ENCODE measurements around the gene SFMBT1. TPM values are rescaled to one million over a fixed set of nuclear protein-coding genes. Genes with fewer than 3 reads are reported as not detected.
A peak's percentile ranks its signal among the peaks of the same experiment; 100 is the strongest.

The SFMBT1 gene
- total and polyA plus RNA-seq, 2 of the 8 experiments (the other 6 are each of a cell fraction or from before 2014, with no cell fraction given), result 8.1 to 16.8 TPM

GRCh38 chr3:53046171-53047170, 598 bp upstream of the SFMBT1 start:
- Histone ChIP-seq H4K5ac (ENCODE audit: insufficient read length, low read depth, low read length) (no peak overlapping the region), H3K56ac (replicated peaks; ENCODE audit: insufficient read length, low read depth, low read length) (no peak overlapping the region), H3K79me2 (ENCODE audit: control insufficient read depth in 1 of 2, insufficient read depth in 2 of 2, low read length in 2 of 2) (peaks cover 0 to 29% of the 10 kb centered on the region in 2 experiments; a peak in 2 of 4 replicates), H2BK12ac (ENCODE audit: low read depth, low read length) (no peak overlapping the region), H3K18ac (ENCODE audit: extremely low read depth, low read length) (0 out of 2 replicates have a peak overlapping the region, but pooled peaks have one; percentile 21), H2AK5ac (ENCODE audit: low read depth, low read length) (no peak overlapping the region), H3K4me3 (ENCODE audit: extremely low read depth in 1 of 4, insufficient read depth in 2 of 4, low read depth in 3 of 4, low read length in 4 of 4) (peak overlapping the region; percentile 73 to 99 (median 83)), H3K4me2 (ENCODE audit: insufficient read depth in 1 of 2, low read depth in 2 of 2, low read length in 2 of 2) (peak overlapping the region; percentile 64 to 85), H2BK15ac (ENCODE audit: low read length) (no peak overlapping the region), H3K4ac (replicated peaks; ENCODE audit: insufficient read length, low read depth, low read length) (peak overlapping the region; percentile 25), H3K79me1 (ENCODE audit: low read depth, low read length) (no peaks in the 10 kb centered on the region), H3K36me3 (ENCODE audit: control insufficient read depth in 2 of 4, insufficient read depth in 4 of 4, low read length in 3 of 4) (no peaks in the 10 kb centered on the region), H3K9me3 (ENCODE audit: insufficient read depth in 2 of 2, low read depth in 1 of 2, low read length in 1 of 2) (no peaks in the 10 kb centered on the region), H4K8ac (ENCODE audit: extremely low read depth, insufficient read depth, low read length) (peak overlapping the region; percentile 45), H3K27me3 (replicated peaks in 1 of 4; ENCODE audit: control insufficient read depth in 3 of 4, extremely low read depth in 1 of 4, insufficient read depth in 3 of 4, low read length in 3 of 4) (peaks cover 0 to 22% (median 8%) of the 10 kb centered on the region in 4 experiments; a peak in 5 of 7 replicates), H3K27ac (ENCODE audit: low read depth, low read length) (no peak overlapping the region; the same call in 1 of the 2 replicates), H3K4me1 (replicated peaks in 1 of 4; ENCODE audit: control insufficient read depth in 3 of 4, insufficient read depth in 4 of 4, low read length in 3 of 4) (peaks cover 2 to 7% (median 4%) of the 10 kb centered on the region in 4 experiments; a peak in 5 of 7 replicates), H2BK120ac (replicated peaks; ENCODE audit: low read depth, low read length) (no peak overlapping the region), H2AFZ (ENCODE audit: low read length) (peak overlapping the region; percentile 12; the same call in 1 of the 2 replicates), H4K20me1 (replicated peaks in 1 of 2; ENCODE audit: control insufficient read depth in 1 of 2, insufficient read depth in 2 of 2, low read length in 2 of 2) (no peaks in the 10 kb centered on the region), H4K91ac (replicated peaks; ENCODE audit: insufficient read length, low read length) (no peak overlapping the region), H2BK5ac (ENCODE audit: low read depth, low read length) (no peak overlapping the region), H3K23ac (ENCODE audit: insufficient read length) (no peak overlapping the region), H3K14ac (ENCODE audit: insufficient read length) (no peak overlapping the region), H3K9ac (replicated peaks in 1 of 4; ENCODE audit: extremely low read depth in 1 of 4, low read depth in 3 of 4, low read length in 3 of 4) (peak overlapping the region in 3 of 4 experiments; percentile 38 to 73 (median 63); a peak in 5 of 7 replicates), H3K23me2 (ENCODE audit: low read depth, low read length) (peaks cover 4% of the 10 kb centered on the region; the same call in 1 of the 2 replicates), H2BK20ac (ENCODE audit: low read length) (no peak overlapping the region)
- WGBS, 2 experiments (ENCODE audit: extremely low coverage in 1 of 2, insufficient coverage in 1 of 2, insufficient read length in 1 of 2, insufficient replicate concordance in 2 of 2, low coverage in 1 of 2, low lambda C conversion rate in 2 of 2, missing lambda C conversion rate in 1 of 2), result 4% methylated on average over 53 of the region's 113 CpGs; no CpG with 5 or more reads in 1 of the 2 experiments
- FAIRE-seq (no peak), DNase-seq (ENCODE audit: low read depth in 1 of 2, low spot score in 2 of 2) (peak; percentile 66 to 86)
- ChIA-PET POLR2A (ENCODE audit: partially characterized antibody) (interaction anchor here (0.5 to 1.8 kb wide), 8 partner anchors 8 to 234 kb away, joined by 3 to 8 read pairs (median 4); no protein-coding TSS in a partner anchor), CTCF (ENCODE audit: partially characterized antibody) (interaction anchor here (0.9 to 1.2 kb wide), 8 partner anchors 10 to 36 kb away, joined by 3 to 8 read pairs (median 4); no protein-coding TSS in a partner anchor)
- 0 out of 2 replicates have a peak, but pooled peaks have one; percentile 31 for TF ChIP-seq GTF2F1 (IDR thresholded peaks at IDR 0.05; ENCODE audit: borderline replicate concordance, low read depth, low read length)
- TF ChIP-seq PHF8 (conservative IDR thresholded peaks at IDR 0.05; ENCODE audit: low read depth, low read length), result peak; percentile 4; the same call in 1 of the 2 replicates
- TF ChIP-seq HDAC6 (IDR thresholded peaks at IDR 0.05; ENCODE audit: low read depth, low read length), result no peak
- TF ChIP-seq KDM4A (IDR thresholded peaks at IDR 0.05; ENCODE audit: low read depth, low read length, severe bottlenecking), result peak; percentile 90
- peak; percentile 84 for TF ChIP-seq E2F6 (IDR thresholded peaks at IDR 0.05)
- no peak for TF ChIP-seq SP1 (IDR thresholded peaks at IDR 0.05; ENCODE audit: low read depth, low read length)
- 0 out of 2 replicates have a peak, but pooled peaks have one; percentile 39 for TF ChIP-seq POLR2AphosphoS5 (IDR thresholded peaks at IDR 0.05; ENCODE audit: low read depth, low read length)
